ENCODE data around the gene ALKBH5. TPM values are rescaled to one million over a fixed set of nuclear protein-coding genes. Genes with fewer than 3 reads are reported as not detected.

Gene ALKBH5
- total and polyA plus RNA-seq, 2 of the 8 experiments (the other 6 are each of a cell fraction or from before 2014, with no cell fraction given) = 63.7 to 86.4 TPM

- DNase-seq (ENCODE audit: low read depth in 1 of 2, low spot score in 2 of 2) (no peak), FAIRE-seq (no peak)
- peak overlapping the region; percentile 94; the same call in 1 of the 2 replicates for H2AK5ac ChIP-seq (ENCODE audit: low read depth, low read length)
- H3K14ac ChIP-seq (ENCODE audit: insufficient read length) = no peak overlapping the region
- peaks cover 18% of the 10 kb centered on the region for H3K79me1 ChIP-seq (ENCODE audit: low read depth, low read length)
- no peak overlapping the region for H2AFZ ChIP-seq (ENCODE audit: low read length)
- H2BK5ac ChIP-seq (ENCODE audit: low read depth, low read length) = peak overlapping the region; percentile 87
- peak overlapping the region; percentile 5 for H3K56ac ChIP-seq (replicated peaks; ENCODE audit: insufficient read length, low read depth, low read length)
- H3K27me3 ChIP-seq (replicated peaks in 1 of 4; ENCODE audit: control insufficient read depth in 3 of 4, extremely low read depth in 1 of 4, insufficient read depth in 3 of 4, low read length in 3 of 4) = no peaks in the 10 kb centered on the region
- no peak overlapping the region for H2BK120ac ChIP-seq (replicated peaks; ENCODE audit: low read depth, low read length)
- H3K4me2 ChIP-seq (ENCODE audit: insufficient read depth in 1 of 2, low read depth in 2 of 2, low read length in 2 of 2) = peak overlapping the region; percentile 84 to 96
- peaks cover 3 to 10% of the 10 kb centered on the region in 2 experiments for H4K20me1 ChIP-seq (replicated peaks in 1 of 2; ENCODE audit: control insufficient read depth in 1 of 2, insufficient read depth in 2 of 2, low read length in 2 of 2)
- H3K23ac ChIP-seq (ENCODE audit: insufficient read length) = no peak overlapping the region
- H3K4ac ChIP-seq (replicated peaks; ENCODE audit: insufficient read length, low read depth, low read length) = no peak overlapping the region
- peak overlapping the region; percentile 92; the same call in 1 of the 2 replicates for H2BK12ac ChIP-seq (ENCODE audit: low read depth, low read length)
- no peak overlapping the region for H3K18ac ChIP-seq (ENCODE audit: extremely low read depth, low read length)
- H3K9ac ChIP-seq (replicated peaks in 1 of 4; ENCODE audit: extremely low read depth in 1 of 4, low read depth in 3 of 4, low read length in 3 of 4) = peak overlapping the region in 3 of 4 experiments; percentile 62 to 70 (median 65); a peak in 6 of 7 replicates
- H4K8ac ChIP-seq (ENCODE audit: extremely low read depth, insufficient read depth, low read length) = 0 out of 2 replicates have a peak overlapping the region, but pooled peaks have one; percentile 62
- H4K91ac ChIP-seq (replicated peaks; ENCODE audit: insufficient read length, low read length) = peak overlapping the region; percentile 51
- peak overlapping the region; percentile 79; the same call in 1 of the 2 replicates for H3K27ac ChIP-seq (ENCODE audit: low read depth, low read length)
- no peak overlapping the region for H4K5ac ChIP-seq (ENCODE audit: insufficient read length, low read depth, low read length)
- peaks cover 14% of the 10 kb centered on the region for H3K23me2 ChIP-seq (ENCODE audit: low read depth, low read length)
- POLR2A ChIA-PET (ENCODE audit: partially characterized antibody) = interaction anchor here (0.9 to 11.5 kb wide), 10 partner anchors 12 to 57 kb away, joined by 3 to 171 read pairs (median 4); partner anchors contain the start of genes LLGL1 and TOP3A
- peak overlapping the region; percentile 61; the same call in 1 of the 2 replicates for H2BK15ac ChIP-seq (ENCODE audit: low read length)
- H3K36me3 ChIP-seq (ENCODE audit: control insufficient read depth in 2 of 4, insufficient read depth in 4 of 4, low read length in 3 of 4) = peaks cover 20 to 33% (median 28%) of the 10 kb centered on the region in 4 experiments
- peaks cover 4 to 37% (median 20%) of the 10 kb centered on the region in 4 experiments for H3K4me1 ChIP-seq (replicated peaks in 1 of 4; ENCODE audit: control insufficient read depth in 3 of 4, insufficient read depth in 4 of 4, low read length in 3 of 4)
- 14% methylated on average over 17 of the region's 18 CpGs; no CpG with 5 or more reads in 1 of the 2 experiments for WGBS, 2 experiments (ENCODE audit: extremely low coverage in 1 of 2, insufficient coverage in 1 of 2, insufficient read length in 1 of 2, insufficient replicate concordance in 2 of 2, low coverage in 1 of 2, low lambda C conversion rate in 2 of 2, missing lambda C conversion rate in 1 of 2)
- H3K9me3 ChIP-seq (ENCODE audit: insufficient read depth in 2 of 2, low read depth in 1 of 2, low read length in 1 of 2) = no peaks in the 10 kb centered on the region
- H2BK20ac ChIP-seq (ENCODE audit: low read length) = no peak overlapping the region
- CTCF ChIA-PET (ENCODE audit: partially characterized antibody) = interaction anchor here (0.7 to 2.7 kb wide), 3 partner anchors 10 to 63 kb away, joined by 3 to 18 read pairs (median 6); no protein-coding TSS in a partner anchor
- peak overlapping the region; percentile 59 to 94 (median 92) for H3K4me3 ChIP-seq (ENCODE audit: extremely low read depth in 1 of 4, insufficient read depth in 2 of 4, low read depth in 3 of 4, low read length in 4 of 4)
- peaks cover 0 to 24% of the 10 kb centered on the region in 2 experiments; a peak in 1 of 4 replicates for H3K79me2 ChIP-seq (ENCODE audit: control insufficient read depth in 1 of 2, insufficient read depth in 2 of 2, low read length in 2 of 2)
- no peak for TF ChIP-seq USF2 (IDR thresholded peaks at IDR 0.05; ENCODE audit: low read length)
- TF ChIP-seq BACH1 (IDR thresholded peaks at IDR 0.05; ENCODE audit: low read length) = no peak
- no peak for TF ChIP-seq SIX5 (IDR thresholded peaks at IDR 0.05; ENCODE audit: low read depth, low read length)
- TF ChIP-seq RAD21 (IDR thresholded peaks at IDR 0.05 in 1 of 2, conservative IDR thresholded peaks at IDR 0.05 in 1 of 2; ENCODE audit: low read depth in 2 of 2, low read length in 2 of 2) = no peak
- no peak for TF ChIP-seq JUN (IDR thresholded peaks at IDR 0.05; ENCODE audit: low read depth, low read length)
- no peak for TF ChIP-seq SP2 (IDR thresholded peaks at IDR 0.05; ENCODE audit: low read length)
- TF ChIP-seq CEBPB (IDR thresholded peaks at IDR 0.05; ENCODE audit: low read depth, low read length) = no peak
- TF ChIP-seq NRF1 (IDR thresholded peaks at IDR 0.05; ENCODE audit: low read depth, low read length) = no peak
- no peak for TF ChIP-seq SIRT6 (IDR thresholded peaks at IDR 0.05; ENCODE audit: low read length)
- no peak for TF ChIP-seq KDM4A (IDR thresholded peaks at IDR 0.05; ENCODE audit: low read depth, low read length, severe bottlenecking)
Observed at GRCh38 chr17:18257268-18257981, 73.8 kb downstream of the ALKBH5 start.
